HCT116 (cell line): ENCODE measurements around the gene ID3.

Source experiments
- CTCF ChIP-seq, 3 experiments: fragments of 200-600 bp in 1 of 3; sonication (generic) in 1 of 3; IDR thresholded peaks in 2 of 3; conservative IDR thresholded peaks in 1 of 3; 2 replicates each; pipeline ENCODE4 v1.5.1; 2012 to 2017; ENCODE audit warnings: low read depth in 2 of 3, low read length in 2 of 3, antibody characterized with exemption in 1 of 3, borderline replicate concordance in 1 of 3, control low read depth in 1 of 3, mild to moderate bottlenecking in 1 of 3, mixed read lengths in 1 of 3, mixed run types in 1 of 3, moderate library complexity in 1 of 3; ENCODE audit not compliant: insufficient read depth in 1 of 3
- ELF1 ChIP-seq: IDR thresholded peaks from 2 replicates; pipeline ENCODE4 v1.6.1; 2012; ENCODE audit warnings: low read depth, borderline replicate concordance
- EZH2 ChIP-seq: fragments of 200-600 bp; sonication (generic); IDR thresholded peaks from 2 replicates; pipeline ENCODE4 v1.6.1; 2017; ENCODE audit warnings: antibody characterized with exemption, mixed run types
- EZH2phosphoT487 ChIP-seq: fragments of 200-600 bp; IDR thresholded peaks from 2 replicates; pipeline ENCODE4 v1.6.1; 2018; ENCODE audit warnings: antibody characterized with exemption, borderline replicate concordance
- JUND ChIP-seq: IDR thresholded peaks from 2 replicates; pipeline ENCODE4 v1.6.1; 2012
- MAX ChIP-seq: IDR thresholded peaks from 2 replicates; pipeline ENCODE4 v1.6.1; 2012
- POLR2A ChIP-seq: IDR thresholded peaks from 2 replicates; pipeline ENCODE4 v1.7.0; 2011; ENCODE audit warnings: borderline replicate concordance; ENCODE audit not compliant: insufficient read depth, insufficient read length; ENCODE audit errors: extremely low read depth
- POLR2AphosphoS5 ChIP-seq: IDR thresholded peaks from 2 replicates; pipeline ENCODE4 v1.6.1; 2011; ENCODE audit warnings: mild to moderate bottlenecking, low read depth, low read length, moderate library complexity
- SP1 ChIP-seq: IDR thresholded peaks from 2 replicates; pipeline ENCODE4 v1.6.1; 2012; ENCODE audit warnings: low read depth

- TF ChIP-seq CTCF (IDR thresholded peaks at IDR 0.05 in 2 of 3, conservative IDR thresholded peaks at IDR 0.05 in 1 of 3; ENCODE audit: borderline replicate concordance in 1 of 3, insufficient read depth in 1 of 3, low read depth in 2 of 3, low read length in 2 of 3) (no peak), MAX (no peak), SP1 (no peak), POLR2A (no peak), POLR2AphosphoS5 (no peak), EZH2 (no peak), ELF1 (no peak), EZH2phosphoT487 (no peak), JUND (no peak)
These were observed 15.0 kb upstream of the ID3 start for GRCh38 chr1:23574265-23574754.
